HS-27A (cell line): ENCODE results near the gene TLE5.
"Not testable (repeated sequence)": the region's sequence is repeated elsewhere in the genome, so short reads cannot be mapped to it uniquely, and the experiment has no call there.

Experiments used
- DNase-seq: peaks from one replicate; pipeline ENCODE4 v3.0.0-alpha.2; 2012; ENCODE audit warnings: low read depth, missing footprints

The TLE5 gene

DNA sequence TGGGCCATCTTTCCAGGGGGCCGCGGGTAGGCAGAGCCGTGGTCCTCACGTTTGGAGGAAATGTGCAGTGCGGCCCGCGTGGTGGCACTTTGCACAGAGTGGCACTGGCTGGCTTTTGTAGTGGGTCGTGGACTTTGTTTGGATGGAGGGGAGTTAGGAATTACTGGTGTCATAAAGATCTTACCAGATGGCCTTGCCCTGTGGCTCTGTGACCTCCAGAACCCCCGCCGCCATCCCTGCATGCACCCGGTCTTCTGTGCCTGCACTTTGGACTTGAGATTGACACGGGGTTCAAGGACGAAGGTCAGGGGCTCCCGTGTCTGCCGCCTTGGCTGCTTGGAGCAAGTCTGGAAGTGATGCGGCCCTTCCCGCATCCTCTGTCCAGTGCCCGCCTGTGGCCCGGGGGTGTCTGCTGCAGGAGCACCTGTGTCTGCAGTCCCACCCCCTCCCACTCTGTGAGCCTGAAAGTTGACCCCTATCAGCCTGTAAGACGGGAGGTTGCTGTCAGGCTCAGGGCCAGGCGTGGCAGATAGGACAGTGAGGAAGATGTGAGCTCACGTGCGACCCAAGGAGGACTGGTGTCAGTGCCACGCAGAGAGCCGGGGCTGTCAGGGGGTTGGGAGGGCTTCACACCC is 34.1 kb upstream of the TLE5 start:
- no peak for DNase-seq

DNA sequence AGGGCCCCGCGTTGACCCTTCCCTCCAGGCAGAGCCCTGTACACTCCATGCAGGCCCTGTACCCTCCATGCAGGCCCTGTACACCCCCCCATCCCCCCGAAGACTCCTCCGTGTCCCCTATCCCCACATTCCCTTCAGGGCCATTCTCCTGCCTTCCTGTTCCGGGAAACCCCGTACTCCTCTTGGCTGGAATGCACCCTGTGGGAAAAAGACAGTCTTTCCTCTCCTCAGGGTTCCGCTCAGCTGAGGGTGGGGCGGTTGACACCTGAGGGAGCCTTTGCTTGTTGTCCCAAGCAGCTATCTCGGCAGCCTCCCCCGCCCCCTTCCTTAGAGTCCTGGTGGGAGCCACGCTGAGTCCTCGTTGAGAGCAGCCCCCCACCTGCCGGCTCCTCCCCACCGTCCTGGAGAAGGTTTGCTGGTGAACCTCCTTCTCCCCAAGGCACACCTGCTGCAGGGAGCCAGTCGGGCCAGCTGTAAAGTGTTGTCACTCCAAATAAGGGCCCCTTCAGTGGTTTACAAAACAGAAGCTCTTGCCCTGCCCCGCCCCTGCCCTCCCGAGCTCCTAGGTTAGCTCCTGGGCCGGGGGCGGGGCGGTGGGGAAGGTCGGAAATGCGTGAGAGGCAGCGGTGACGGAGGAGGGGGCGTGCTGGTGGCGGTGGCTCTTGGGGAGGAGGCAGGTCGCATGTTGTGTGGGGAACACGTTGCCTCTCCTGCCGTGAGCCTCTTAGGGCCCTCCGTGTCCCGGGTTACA is 33.3 kb upstream of the TLE5 start:
- no peak for DNase-seq

DNA sequence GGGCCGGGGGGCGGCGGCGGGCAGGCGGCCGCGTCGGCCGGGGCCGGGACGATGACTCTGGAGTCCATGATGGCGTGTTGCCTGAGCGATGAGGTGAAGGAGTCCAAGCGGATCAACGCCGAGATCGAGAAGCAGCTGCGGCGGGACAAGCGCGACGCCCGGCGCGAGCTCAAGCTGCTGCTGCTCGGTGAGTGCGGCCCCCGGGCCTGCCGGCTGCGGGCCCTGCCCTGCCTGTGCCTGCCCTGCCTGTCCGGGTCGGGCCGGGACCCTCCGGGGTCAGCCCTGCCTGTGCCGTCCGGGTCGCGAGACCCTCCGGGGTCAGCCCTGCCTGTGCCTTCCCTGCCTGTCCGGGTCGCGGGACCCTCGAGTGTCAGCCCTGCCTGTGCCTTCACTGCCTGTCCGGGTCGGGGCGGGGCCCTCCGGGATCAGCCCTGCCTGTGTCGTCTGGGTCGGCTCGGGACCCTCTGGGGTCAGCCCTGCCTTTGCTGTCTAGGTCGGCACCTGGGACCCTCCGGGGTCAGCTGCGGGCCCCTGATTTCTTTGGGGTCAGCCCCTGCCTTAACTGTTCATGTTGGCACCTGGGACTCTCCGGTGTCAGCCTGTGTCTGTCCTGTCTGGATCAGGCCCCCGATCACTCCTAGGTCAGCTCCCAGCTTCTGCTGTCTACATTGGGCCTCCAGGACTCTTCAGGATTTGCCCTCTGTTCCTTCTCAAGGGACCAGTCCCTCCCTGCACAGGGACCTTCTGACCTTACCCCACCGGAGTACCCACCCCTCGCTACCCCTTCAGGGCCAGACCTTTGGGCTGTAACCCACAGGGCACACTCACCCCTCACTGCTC is 32.5 kb upstream of the TLE5 start:
- no peak for DNase-seq

DNA sequence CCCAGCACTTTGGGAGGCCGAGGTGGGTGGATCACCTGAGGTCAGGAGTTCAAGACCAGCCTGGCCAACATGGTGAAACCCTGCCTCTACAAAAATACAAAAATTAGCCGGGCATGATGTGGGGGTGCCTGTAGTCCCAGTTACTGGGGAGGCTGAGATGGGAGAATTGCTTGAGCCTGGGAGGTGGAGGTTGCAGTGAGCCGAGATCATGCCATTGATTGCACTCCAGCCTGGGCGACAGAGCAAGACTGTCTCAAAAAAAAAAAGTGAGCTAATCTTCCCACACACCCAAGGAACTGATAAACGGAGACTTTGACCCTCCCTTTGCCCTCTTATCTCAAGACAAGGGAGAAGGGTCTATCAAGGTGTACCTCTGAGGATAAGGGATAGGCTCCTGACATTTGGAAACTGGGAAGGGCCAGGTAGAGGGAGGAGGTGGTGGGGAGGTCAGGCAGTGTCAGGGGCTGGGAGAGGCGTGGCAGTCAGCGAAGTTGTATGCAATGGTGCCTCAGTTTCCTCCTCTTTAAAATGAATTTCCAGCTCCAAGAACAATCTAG is 27.1 kb upstream of the TLE5 start:
- not testable (repeated sequence) for DNase-seq

DNA sequence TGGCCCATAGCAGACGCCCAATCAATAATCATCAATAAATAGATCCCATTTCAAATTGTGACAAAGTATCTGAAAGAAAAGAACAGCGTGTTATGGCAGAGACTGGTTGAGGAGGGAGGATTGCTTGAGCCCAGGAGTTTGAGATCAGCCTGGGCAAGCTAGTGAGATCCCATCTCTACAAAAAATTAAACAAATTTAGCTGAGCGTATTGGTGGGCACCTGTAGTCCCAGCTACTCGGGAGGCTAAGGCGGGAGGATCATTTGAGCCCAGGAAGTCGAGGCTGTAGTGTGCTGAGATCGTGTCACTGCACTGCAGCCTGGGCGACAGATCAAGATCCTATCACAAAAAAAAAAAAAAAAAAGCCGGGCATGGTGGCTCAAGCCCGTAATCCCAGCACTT is 25.5 kb upstream of the TLE5 start:
- no peak for DNase-seq

DNA sequence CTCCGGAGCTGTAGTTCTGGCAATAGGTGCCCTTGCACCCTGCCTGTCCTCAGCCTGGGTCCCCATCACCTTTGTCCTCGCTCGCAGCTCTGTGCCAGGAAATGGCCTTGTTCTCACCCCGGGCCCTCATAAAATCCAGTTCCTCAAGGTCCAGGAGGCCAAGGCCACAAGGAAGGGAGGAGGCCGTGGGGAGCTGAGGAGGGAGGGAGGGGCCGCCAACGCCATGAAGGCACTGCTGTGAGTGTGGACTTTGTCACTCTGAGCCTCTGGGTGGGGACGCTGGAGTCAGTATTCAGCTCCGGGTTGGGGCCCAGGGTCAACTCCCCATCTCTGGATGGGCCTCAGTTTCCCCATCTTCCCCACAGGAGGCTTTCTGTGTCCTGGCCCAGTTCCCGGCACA is 22.6 kb upstream of the TLE5 start:
- no peak for DNase-seq

DNA sequence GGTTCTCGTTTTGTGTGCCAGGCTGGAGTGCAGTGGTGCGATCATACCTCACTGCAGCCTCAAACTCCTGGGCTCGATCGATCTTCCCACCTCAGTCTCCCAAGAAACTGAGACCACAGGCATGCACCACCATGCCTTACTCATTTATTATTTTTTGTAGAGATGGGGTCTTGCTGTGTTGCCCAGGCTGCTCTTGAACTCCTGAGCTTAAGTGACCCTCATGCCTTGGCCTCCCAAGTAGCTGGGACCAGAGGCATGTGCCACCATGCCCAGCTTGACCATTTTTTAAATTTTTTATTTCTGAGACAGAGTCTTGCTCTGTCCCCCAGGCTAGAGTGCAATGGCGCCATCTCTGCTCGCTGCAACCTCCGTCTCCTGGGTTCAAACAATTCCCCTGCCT is 21.7 kb upstream of the TLE5 start:
- DNase-seq: no peak

DNA sequence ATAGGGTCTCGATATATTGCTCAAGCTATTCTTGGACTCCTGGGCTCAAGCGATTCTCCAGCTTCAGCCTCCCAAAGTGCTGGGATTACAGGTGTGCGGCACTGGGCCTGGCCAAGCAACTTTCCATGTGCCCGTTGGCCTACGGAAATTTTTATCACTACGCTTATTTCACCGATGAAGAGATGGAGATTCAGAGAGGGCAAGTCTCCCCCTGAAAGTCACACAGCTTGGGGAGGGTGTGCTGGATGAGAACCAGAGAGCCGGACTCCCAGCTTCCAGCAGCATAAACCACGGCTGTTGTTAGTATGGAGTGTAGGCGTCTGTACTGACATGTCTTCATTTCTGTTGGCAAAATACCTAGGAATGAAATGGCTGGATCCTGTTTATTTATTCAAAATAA is 20.0 kb upstream of the TLE5 start:
- DNase-seq: no peak

DNA sequence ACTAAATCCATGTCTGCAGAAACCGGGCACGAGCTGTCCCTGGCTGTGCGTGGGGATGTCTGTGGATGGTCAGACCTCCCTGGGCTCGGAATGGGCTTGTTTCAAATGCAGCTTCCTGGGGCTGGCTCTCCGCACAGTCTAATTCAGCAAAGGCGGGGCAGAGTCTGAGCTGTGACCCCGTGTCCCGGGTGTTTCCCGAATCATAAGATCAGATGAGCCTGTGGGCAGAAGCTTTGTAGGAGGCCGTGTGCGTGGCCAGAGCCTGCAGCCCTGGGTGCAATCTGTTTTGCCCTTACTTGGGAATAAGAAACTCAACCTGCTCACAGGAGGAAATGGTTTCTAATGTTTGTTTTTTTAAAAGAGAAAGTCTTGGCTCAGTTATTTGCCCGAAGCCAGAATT is 18.0 kb upstream of the TLE5 start:
- DNase-seq: no peak

DNA sequence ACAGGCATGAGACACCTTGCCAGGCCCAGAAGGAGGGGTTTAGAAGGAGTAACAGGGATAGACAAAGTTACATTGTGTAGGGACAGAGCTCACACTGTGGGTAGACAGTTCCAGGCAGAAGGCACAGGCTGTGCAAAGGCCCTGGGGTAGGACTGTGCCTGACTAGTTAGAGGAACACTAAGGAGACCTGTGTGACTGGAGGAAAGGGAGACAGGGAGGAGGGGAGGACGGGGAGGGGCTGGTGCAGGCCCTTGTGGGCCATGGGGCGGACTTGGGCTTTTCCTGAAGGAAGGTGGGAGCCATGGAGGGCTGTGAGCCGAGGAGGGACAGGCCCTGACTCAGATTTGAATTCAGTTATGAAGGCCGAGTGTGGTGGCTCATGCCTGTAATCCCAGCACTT is 17.3 kb upstream of the TLE5 start:
- DNase-seq: no peak

DNA sequence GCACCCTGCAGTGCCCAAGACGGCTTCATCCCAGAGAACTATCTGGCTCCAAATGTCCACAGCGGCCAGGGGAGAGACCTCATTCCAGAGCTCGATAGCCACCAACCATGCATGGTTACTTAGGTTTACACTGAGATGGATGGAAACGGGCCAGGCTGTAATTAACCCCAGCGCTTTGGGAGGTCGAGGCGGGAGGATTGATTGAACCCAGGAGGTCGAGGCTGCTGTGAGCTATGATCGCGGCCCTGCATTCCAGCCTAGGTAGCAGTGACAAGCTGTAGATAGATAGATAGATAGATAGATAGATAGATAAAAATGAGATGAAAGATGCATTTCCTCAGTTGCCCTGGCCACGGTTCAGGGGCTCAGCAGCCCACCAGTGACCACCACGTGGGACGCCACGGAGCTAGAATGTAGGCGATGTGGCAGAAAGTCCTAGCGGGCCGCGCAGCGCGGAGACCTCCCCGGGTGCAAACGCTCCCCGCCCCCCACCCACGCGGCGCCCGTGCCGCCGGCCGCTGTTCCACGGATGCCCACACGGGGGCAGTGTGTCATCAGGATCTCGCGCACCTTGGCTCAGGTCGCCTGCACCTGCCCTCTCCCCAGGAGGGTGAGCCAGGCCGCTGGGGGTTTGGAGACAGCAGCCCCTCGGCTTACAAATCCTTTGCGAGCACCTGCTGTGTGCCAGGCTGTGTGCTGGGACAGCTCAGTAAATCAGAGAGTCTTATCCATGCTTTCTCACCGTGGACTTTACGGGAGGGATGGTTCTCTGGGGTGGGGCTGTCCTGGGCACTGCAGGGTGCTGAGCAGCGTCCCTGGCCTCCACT is 13.5 kb upstream of the TLE5 start:
- no peak for DNase-seq

DNA sequence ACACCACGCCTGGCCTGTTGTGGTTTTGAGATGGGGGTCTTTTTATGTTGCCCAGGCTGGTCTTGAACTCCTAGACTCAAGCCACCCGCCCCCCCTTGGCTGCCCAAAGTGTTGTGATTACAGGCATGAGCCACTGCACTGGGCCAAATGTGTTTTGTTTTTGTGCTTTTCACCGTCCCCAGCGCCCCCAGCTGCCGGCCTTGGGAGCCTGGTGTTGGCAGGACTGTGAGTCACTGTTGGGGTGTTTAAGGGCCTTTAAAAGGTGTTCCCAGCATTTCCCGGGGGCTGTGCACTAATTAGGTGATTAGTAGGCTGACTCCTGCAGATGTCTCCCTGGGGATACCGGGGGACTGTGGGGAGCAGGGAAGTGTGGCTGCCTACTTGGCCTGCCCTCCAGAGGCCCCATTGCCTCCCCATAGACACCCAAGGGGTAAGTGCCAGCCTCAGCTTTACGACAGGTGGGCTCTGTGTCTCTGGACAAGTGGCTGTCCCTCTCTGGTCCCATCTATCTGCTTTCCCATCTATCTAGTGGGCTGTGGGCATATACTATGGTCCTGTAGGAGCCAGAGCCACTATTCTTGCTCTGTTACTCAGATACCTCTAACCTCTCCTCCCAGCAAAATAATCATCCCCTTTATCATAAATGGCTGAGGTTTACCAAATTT is 11.8 kb upstream of the TLE5 start:
- no peak for DNase-seq

DNA sequence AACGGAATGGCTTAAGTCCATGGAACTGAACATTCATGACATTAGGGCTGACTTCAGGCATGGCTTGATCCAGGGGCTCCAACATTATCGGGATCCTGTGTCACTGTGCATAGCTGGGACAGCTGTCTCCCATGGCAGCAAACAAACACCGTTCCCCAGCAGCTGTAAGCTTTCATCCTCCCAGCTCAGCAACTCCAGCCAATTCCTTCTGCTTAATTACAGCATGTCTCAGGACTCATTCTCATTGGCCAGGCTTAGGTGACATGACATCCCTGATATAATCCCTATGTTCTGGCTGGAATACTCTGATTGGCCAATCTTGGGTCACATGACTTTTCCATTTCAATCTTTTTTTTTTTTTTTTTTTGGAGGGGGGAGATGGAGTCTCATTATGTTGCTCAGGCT is 10.9 kb upstream of the TLE5 start:
- DNase-seq: no peak

DNA sequence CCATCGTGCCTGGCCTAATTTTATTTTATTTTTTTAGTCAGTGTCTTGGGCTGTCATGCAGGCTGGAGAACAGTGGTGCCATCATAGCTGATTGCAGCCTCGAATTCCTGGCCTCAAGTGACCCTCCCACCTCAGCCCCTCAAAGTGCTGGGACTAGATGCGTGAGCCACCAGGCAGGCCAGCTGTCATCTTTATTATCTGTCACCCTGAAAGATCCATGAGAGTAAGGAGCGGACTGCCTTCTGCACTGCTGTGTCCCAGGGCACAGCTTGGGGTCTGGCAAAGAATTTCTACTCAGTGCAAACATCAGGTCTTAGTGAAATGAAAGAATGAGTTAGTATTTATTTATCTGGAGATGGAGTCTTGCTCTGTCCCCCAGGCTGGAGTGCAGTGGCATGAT is 9.5 kb upstream of the TLE5 start:
- no peak for DNase-seq

DNA sequence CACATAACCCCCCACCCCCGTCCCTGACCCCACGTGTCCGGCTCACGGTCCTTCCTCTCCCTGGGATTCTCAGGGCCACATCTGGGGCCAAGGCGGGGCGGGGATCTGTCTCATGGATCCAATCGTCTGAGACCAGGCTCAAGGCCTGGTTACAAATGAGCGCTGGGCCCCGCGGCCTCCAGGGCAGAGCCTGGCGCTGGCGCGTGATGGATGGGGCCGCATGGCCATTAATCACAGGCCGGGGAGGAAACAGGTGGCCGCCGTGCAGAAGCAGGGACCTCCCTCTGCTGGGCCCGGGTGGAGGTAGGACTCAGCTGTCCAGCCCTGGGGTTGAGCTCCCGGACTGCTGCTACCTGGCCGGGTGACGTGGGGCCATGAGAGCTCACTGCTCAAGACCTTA is 5.8 kb upstream of the TLE5 start:
- DNase-seq: no peak

DNA sequence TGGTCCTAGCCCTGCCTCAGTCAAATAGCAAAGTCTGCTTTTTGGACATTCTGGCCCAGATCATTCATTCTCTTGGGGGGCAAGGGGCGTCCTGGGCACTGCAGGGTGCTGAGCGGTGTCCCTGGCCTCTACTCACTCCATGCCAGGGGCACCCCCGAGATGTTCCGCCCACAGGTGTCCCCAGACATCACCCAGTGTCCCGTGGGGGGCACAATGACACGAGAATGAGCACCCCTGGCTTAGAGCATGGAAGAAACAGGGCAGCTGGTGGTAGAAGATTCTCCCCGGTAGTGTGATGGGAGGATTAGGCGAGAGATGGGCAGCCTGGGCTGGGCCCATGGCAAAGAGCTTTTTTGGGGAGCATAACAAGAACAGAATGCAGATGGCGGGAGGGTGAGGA is 5.3 kb upstream of the TLE5 start:
- DNase-seq: no peak

DNA sequence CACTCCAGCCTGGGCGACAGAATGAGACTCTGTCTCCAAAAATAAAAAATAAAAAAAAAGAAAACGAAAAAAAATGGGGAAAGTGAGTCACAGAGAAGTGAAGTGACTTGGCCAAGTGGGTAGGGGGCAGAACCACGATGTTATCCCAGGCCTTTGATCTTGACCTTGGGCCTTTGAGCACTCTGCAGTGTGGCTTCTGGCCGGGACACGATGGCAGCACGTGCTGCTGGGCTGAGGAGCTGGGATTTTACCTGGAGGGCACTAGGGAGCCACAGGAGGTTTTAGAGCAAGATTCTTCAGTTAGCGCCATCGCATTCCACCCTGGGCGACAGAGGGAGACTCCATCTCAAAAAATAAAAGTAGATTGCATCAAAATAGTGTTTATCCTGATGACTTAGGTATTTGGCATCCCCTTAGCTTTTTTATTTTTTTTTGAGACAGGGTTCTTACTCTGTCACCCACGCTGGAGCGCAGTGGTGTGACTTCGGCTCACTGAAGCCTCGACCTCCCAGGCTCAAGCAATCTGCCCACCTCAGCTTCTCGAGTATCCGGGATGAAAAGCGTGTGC is 4.3 kb upstream of the TLE5 start:
- DNase-seq: no peak

DNA sequence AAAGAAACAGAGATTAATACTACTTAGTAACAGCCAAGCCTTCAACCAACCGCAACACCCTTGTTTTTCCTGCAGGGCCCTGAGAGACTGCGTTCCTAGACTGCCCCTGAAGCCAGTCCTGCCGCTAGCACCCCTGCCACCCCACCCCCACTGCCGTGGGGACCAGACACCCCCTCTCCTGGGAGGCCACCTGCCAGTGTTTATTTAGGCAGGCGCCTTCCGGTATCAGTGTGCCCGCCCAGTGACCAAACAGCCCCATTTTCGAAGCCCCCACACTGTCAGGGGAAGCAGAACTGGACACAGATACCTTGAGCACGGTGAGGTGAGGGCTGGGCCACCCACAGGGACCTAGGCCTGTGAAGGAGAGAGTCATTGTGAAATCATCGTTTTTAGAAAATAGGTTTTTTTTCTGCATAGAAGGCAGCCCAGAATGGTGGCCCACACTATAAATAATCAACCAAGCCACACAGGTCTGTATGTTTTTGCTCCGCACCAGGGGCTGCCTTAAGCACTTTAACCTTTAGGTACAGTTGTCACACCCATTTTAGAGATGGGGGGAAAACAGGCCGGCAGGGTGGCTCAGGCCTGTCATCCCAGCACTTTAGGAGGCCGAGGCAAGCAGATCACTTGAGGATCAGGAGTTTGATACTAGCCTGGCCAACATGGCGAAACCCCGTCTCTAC is 3.5 kb upstream of the TLE5 start:
- no peak for DNase-seq

DNA sequence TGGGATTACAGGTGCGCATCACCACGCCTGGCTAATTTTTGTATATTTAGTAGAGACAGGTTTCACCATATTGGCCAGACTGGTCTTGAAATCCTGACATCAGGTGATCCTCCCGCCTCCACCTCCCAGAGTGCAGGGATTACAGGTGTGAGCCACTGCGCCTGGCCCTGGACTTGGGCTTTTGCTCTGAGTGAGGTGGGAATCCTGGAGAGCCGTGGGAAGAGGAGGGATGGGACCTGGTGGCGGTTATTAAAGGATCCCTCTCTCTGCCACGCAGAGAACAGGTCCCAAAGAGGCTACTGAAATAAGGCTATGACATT is 1.7 kb upstream of the TLE5 start:
- no peak for DNase-seq
